Thyroid gland (tissue), 4 donors: ENCODE measurements around the gene SIL1. TPM values are rescaled to one million over a fixed set of nuclear protein-coding genes. Genes with fewer than 3 reads are reported as not detected.

Experiments used
- DNase-seq, 2 donors: peaks; one replicate each; pipeline ENCODE4 v3.0.0-alpha.2; 2019
- H3K27ac ChIP-seq, 3 donors: fragments of 200-600 bp; sonication (generic); 1 replicate in 2 of 3; 2 replicates in 1 of 3; pipeline ENCODE4 v1.5.1; 2016 to 2019; ENCODE audit warnings: mild to moderate bottlenecking in 1 of 3, moderate library complexity in 1 of 3
- H3K27me3 ChIP-seq: fragments of 200-600 bp; sonication (generic); one replicate; pipeline ENCODE4 v1.5.1; 2019
- H3K36me3 ChIP-seq, 2 donors: fragments of 200-600 bp; sonication (generic); one replicate each; pipeline ENCODE4 v1.5.1; 2016 to 2019
- H3K4me1 ChIP-seq, 2 donors: fragments of 200-600 bp; sonication (generic); one replicate each; pipeline ENCODE4 v1.5.1; 2017 to 2019
- H3K4me3 ChIP-seq, 3 donors: fragments of 200-600 bp; sonication (generic); replicated peaks in 1 of 3; 1 replicate in 2 of 3; 2 replicates in 1 of 3; pipeline ENCODE4 v1.5.1; 2016; ENCODE audit warnings: mild to moderate bottlenecking in 1 of 3
- H3K9me3 ChIP-seq: fragments of 200-600 bp; sonication (generic); one replicate; pipeline ENCODE4 v1.5.1; 2017
- POLR2A ChIP-seq, 2 donors: fragments of 450-650 bp; IDR thresholded peaks; one replicate each; pipeline ENCODE4 v1.6.1; 2017; ENCODE audit warnings: antibody characterized with exemption in 2 of 2, mild to moderate bottlenecking in 2 of 2, moderate library complexity in 1 of 2
- WGBS, 2 donors: methylation state at CpG; one replicate each; pipeline ENCODE4 v1.1.5; 2017; 5-methylcytosine and 5-hydroxymethylcytosine counted together
- intact Hi-C: fragments of 100-400 bp; cut with DNase I; formaldehyde crosslinking; loops from one replicate; pipeline ENCODE4 v1.15.1; 2023
- total RNA-seq, 4 donors: library from RNA; depleted of rRNA; stranded (reverse); fragments of >200 nt; gene quantifications; one replicate each; pipeline ENCODE4 v1.2.3, GENCODE V29; 2016
- TF ChIP-seq, protein P1 (sequence below), 6 experiments: fragments of 200-600 bp in 3 of 6; fragments of 450-650 bp in 3 of 6; sonication (generic) in 3 of 6; IDR thresholded peaks; one replicate each; pipeline ENCODE4 v1.5.1; 2016 to 2019; ENCODE audit warnings: antibody characterized with exemption in 6 of 6, mild to moderate bottlenecking in 2 of 6, inconsistent platforms in 1 of 6, moderate library complexity in 1 of 6

SIL1 gene
- total RNA-seq, 4 donors from 2014 or later: 57.5 to 103 (median 81.7) TPM

DNA sequence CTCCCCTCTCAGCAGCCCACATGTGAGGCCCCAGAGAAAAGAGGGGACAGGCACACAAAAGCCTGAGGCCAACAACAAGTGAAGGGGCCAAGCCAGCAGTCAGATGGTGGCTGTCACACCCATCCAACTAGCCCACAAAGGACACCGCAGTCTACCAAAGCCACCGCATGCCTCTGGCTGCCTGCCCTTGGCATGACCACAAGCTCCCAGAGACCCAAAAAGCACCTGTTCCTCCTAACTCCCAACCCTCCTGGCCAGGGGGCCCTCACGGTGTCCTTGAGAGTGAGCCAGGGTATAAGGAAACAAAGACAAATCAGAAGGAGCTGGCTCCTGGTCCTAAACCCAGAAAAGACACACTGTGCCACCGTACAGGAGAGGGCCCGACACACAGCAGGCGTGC lies 245.2 kb downstream of the SIL1 start:
- H3K4me1 ChIP-seq: peaks cover 66 to 75% of the 10 kb centered on the region in 2 donors
- intact Hi-C loops: no loop called here
- H3K4me3 ChIP-seq: no peak overlapping the region
- no peaks in the 10 kb centered on the region for H3K27me3 ChIP-seq
- peak overlapping the region; percentile 66 to 87 (median 81) for H3K27ac ChIP-seq
- no peaks in the 10 kb centered on the region for H3K9me3 ChIP-seq
- peak; percentile 47 to 55 for DNase-seq
- 18 to 29% methylated on average over 6 of the region's 6 CpGs for WGBS, 2 donors
- no peaks in the 10 kb centered on the region for H3K36me3 ChIP-seq
- TF ChIP-seq, protein P1, sequence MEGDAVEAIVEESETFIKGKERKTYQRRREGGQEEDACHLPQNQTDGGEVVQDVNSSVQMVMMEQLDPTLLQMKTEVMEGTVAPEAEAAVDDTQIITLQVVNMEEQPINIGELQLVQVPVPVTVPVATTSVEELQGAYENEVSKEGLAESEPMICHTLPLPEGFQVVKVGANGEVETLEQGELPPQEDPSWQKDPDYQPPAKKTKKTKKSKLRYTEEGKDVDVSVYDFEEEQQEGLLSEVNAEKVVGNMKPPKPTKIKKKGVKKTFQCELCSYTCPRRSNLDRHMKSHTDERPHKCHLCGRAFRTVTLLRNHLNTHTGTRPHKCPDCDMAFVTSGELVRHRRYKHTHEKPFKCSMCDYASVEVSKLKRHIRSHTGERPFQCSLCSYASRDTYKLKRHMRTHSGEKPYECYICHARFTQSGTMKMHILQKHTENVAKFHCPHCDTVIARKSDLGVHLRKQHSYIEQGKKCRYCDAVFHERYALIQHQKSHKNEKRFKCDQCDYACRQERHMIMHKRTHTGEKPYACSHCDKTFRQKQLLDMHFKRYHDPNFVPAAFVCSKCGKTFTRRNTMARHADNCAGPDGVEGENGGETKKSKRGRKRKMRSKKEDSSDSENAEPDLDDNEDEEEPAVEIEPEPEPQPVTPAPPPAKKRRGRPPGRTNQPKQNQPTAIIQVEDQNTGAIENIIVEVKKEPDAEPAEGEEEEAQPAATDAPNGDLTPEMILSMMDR (IDR thresholded peaks at IDR 0.05): no peak
- no peak for TF ChIP-seq POLR2A (IDR thresholded peaks at IDR 0.05)

DNA sequence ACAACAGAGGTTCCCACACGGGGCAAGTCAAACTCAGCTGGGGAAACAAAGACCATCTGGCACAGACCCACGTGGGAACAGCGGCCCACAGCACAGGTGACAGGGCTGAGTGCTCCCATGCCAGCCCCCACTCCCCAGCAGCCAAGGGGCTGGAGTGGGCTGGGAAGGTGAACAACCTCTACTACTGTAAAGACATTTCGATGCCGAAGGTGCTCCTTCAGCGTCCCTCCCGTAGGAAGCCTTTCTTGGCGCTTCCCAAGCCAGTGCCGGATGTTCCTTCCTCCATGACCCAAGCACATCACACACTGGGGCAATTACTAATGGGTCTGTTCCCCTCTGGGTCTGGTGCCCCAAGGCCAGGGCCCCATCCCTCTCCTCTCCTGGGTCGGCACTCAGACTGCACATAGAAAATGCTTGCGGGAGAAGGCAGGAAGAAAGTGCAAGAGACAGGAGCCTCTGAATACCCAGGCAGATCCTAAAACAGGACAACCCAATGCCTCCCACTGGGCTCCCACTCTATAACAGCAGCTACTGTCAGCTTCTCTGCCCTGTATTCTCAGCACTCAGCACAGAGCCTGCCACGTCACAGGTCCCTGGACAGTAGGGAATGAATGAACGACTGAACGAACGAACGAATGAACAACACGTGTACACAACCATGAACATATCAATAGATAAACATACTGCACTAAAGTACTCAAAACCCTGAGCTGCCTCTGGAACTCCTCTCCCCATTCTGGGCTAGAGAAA lies 246.0 kb downstream of the SIL1 start:
- Histone ChIP-seq H3K4me1 (peaks cover 66 to 82% of the 10 kb centered on the region in 2 donors), H3K27ac (peak overlapping the region; percentile 66 to 87 (median 81)), H3K27me3 (no peaks in the 10 kb centered on the region), H3K4me3 (no peak overlapping the region), H3K9me3 (no peaks in the 10 kb centered on the region), H3K36me3 (no peaks in the 10 kb centered on the region)
- intact Hi-C loops: no loop called here
- WGBS, 2 donors: 78 to 91% methylated on average over 15 to 16 of the region's 17 CpGs
- TF ChIP-seq, protein P1 (IDR thresholded peaks at IDR 0.05): no peak
- no peak for TF ChIP-seq POLR2A (IDR thresholded peaks at IDR 0.05)
- DNase-seq: no peak

DNA sequence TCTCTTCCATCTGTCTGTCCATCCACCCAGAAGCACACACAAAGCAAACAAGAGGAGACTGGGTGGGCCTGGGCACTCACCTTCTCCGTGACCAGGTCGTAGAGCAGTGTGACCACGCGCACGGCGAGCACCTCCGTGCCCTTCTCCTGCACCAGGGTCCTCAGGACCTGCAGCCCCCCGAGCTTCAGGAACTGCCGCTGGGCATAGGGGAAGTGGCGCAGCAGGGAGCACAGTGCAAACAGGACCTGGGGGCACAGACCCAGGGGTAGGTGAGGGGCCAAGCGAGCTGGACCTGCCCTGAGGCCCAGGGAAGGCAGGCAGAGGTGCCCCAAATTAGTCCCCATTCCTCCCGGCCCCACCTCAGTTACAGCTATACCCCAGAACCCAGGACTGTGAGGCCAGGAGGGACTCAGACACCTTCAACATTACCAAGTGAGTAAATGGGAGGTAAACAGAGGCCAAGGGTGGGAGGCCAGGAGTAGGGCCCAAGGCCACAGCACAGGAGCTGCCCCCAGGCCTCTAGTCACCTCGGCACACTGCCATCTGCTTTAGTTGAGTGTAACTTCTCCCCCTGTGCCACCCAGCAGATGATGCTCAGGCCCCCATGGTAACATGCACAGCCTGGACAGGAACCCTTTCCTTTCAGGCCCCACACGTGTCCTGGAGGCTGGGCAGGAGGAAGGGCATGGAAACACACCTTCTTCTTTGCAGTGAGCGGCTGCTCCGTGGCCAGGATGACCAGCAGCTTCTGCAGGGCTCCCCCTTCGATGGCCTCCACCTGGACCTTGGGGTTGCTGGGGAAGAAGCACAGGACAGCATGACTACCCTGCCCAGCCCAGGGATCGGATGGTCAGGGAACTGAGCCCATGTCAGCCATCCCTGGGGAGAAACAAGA lies 246.8 kb downstream of the SIL1 start:
- 95 to 97% methylated on average over 13 of the region's 18 CpGs for WGBS, 2 donors
- Histone ChIP-seq H3K27me3 (no peaks in the 10 kb centered on the region), H3K4me3 (no peak overlapping the region), H3K9me3 (no peaks in the 10 kb centered on the region), H3K27ac (peak overlapping the region; percentile 66 to 81 (median 76)), H3K4me1 (peaks cover 69 to 89% of the 10 kb centered on the region in 2 donors), H3K36me3 (no peaks in the 10 kb centered on the region)
- DNase-seq: peak in 1 of 2 donors; percentile 1
- intact Hi-C loops: no loop called here
- TF ChIP-seq POLR2A (IDR thresholded peaks at IDR 0.05): no peak
- TF ChIP-seq, protein P1 (IDR thresholded peaks at IDR 0.05): no peak

DNA sequence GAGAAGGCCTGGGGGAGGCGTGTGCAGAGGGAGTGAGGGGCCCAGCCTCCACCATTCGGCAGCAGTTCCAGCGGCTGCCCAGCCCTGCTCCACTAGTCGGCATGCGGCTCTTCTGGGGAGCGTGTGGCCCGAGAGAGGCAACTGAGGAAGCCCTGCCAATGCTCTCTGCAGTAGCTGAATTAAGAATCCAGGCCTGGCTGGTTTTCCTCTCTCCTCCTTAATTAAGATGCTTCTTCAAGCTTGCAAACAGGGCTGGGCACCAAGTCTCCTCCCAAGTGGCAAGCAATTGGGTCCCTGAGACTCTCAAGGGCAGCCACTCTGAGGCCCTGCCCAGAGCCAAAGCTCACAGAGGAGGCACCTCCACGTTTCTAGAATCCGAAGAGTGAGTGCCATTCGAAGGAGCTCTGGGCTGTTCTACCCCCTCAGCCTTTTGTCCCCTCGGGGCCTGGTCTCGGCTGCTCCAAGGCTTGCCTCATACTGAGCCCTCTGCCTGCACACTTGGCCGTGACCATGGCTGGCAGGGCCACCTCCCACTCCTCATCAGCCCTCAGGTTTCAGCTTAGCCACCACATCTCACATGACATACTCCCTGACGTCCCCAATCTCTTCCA lies 247.6 kb downstream of the SIL1 start:
- Histone ChIP-seq H3K27me3 (no peaks in the 10 kb centered on the region), H3K4me3 (no peak overlapping the region), H3K9me3 (no peaks in the 10 kb centered on the region), H3K27ac (peak overlapping the region; percentile 66 to 81 (median 76)), H3K4me1 (peaks cover 70 to 89% of the 10 kb centered on the region in 2 donors), H3K36me3 (no peaks in the 10 kb centered on the region)
- DNase-seq: peak; percentile 87 to 90
- peak in 1 of 2 donors; percentile 41 for TF ChIP-seq POLR2A (IDR thresholded peaks at IDR 0.05)
- TF ChIP-seq, protein P1 (IDR thresholded peaks at IDR 0.05): no peak
- 37 to 46% methylated on average over 12 to 14 of the region's 14 CpGs for WGBS, 2 donors
- intact Hi-C loops: no loop called here
